Keratinocyte (primary cell): ENCODE results near the gene TLR10.

ENCODE experiments used
- CTCF ChIP-seq, 3 experiments: IDR thresholded peaks in 1 of 3; conservative IDR thresholded peaks in 1 of 3; optimal IDR thresholded peaks in 1 of 3; 2 replicates in 2 of 3; 3 replicates in 1 of 3; pipeline versions ENCODE3 to v1.5.1; 2011; ENCODE audit warnings: low read length in 3 of 3, mild to moderate bottlenecking in 3 of 3, moderate library complexity in 2 of 3, control low read depth in 1 of 3, inconsistent platforms in 1 of 3; ENCODE audit not compliant: insufficient read depth in 2 of 3; ENCODE audit errors: extremely low read depth in 1 of 3
- EZH2 ChIP-seq: IDR thresholded peaks from one replicate; pipeline ENCODE4 v1.6.1; 2012; ENCODE audit warnings: inconsistent platforms, mild to moderate bottlenecking, low read length, moderate library complexity

- TF ChIP-seq EZH2: no peak
- TF ChIP-seq CTCF (optimal IDR thresholded peaks at IDR 0.05 in 1 of 3, IDR thresholded peaks at IDR 0.05 in 1 of 3, conservative IDR thresholded peaks at IDR 0.05 in 1 of 3; ENCODE audit: extremely low read depth in 1 of 3, insufficient read depth in 2 of 3, low read length in 3 of 3): no peak
Observed at GRCh38 chr4:38775326-38775725, 7.5 kb downstream of the TLR10 start.
